Ishikawa (cell line): ENCODE results near the gene PDE1A.

Source experiments
- CREB1 ChIP-seq: IDR thresholded peaks from 2 replicates; pipeline ENCODE4 v1.6.1; 2012; ENCODE audit warnings: low read depth
- EGR1 ChIP-seq: IDR thresholded peaks from 2 replicates; pipeline ENCODE4 v1.6.1; 2012
- EP300 ChIP-seq: IDR thresholded peaks from 2 replicates; pipeline ENCODE4 v1.6.1; 2012; ENCODE audit warnings: borderline replicate concordance
- FOXM1 ChIP-seq: IDR thresholded peaks from 2 replicates; pipeline ENCODE4 v1.6.1; 2012; ENCODE audit warnings: low read depth, borderline replicate concordance
- TAF1 ChIP-seq: IDR thresholded peaks from 2 replicates; pipeline ENCODE4 v1.6.1; 2012; ENCODE audit warnings: low read depth, mild to moderate bottlenecking
- YY1 ChIP-seq: IDR thresholded peaks from 2 replicates; pipeline ENCODE4 v1.6.1; 2012; ENCODE audit warnings: low read depth
- ZBTB7A ChIP-seq: IDR thresholded peaks from 2 replicates; pipeline ENCODE4 v1.6.1; 2012; ENCODE audit warnings: low read depth
- TF ChIP-seq, protein P1 (sequence below): IDR thresholded peaks from 2 replicates; pipeline ENCODE4 v1.6.1; 2012; ENCODE audit warnings: low read depth, mild to moderate bottlenecking

DNA sequence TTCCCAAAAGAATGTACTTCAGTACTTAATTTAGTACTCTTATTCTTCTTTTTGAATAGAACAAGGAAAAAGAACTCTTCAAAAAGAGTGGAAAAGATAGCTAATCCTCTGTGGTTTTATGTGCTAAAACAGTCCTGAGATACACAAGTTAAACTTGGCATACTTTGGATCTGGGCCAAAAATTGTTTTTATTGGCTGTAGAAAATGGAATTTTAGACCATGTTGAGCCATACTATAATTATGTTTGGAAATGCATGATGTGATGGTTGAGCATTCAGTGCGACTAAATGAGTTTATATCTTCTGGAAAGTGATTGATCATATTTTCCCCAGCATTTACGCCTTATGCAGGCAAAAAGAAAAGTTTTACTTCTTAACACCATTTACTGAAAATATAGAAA is 18.0 kb upstream of the PDE1A start:
- no peak for TF ChIP-seq EGR1
- no peak for TF ChIP-seq ZBTB7A
- TF ChIP-seq, protein P1, sequence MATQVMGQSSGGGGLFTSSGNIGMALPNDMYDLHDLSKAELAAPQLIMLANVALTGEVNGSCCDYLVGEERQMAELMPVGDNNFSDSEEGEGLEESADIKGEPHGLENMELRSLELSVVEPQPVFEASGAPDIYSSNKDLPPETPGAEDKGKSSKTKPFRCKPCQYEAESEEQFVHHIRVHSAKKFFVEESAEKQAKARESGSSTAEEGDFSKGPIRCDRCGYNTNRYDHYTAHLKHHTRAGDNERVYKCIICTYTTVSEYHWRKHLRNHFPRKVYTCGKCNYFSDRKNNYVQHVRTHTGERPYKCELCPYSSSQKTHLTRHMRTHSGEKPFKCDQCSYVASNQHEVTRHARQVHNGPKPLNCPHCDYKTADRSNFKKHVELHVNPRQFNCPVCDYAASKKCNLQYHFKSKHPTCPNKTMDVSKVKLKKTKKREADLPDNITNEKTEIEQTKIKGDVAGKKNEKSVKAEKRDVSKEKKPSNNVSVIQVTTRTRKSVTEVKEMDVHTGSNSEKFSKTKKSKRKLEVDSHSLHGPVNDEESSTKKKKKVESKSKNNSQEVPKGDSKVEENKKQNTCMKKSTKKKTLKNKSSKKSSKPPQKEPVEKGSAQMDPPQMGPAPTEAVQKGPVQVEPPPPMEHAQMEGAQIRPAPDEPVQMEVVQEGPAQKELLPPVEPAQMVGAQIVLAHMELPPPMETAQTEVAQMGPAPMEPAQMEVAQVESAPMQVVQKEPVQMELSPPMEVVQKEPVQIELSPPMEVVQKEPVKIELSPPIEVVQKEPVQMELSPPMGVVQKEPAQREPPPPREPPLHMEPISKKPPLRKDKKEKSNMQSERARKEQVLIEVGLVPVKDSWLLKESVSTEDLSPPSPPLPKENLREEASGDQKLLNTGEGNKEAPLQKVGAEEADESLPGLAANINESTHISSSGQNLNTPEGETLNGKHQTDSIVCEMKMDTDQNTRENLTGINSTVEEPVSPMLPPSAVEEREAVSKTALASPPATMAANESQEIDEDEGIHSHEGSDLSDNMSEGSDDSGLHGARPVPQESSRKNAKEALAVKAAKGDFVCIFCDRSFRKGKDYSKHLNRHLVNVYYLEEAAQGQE: no peak
- TF ChIP-seq EP300: no peak
- TF ChIP-seq FOXM1: no peak
- TF ChIP-seq CREB1: no peak
- TF ChIP-seq TAF1: no peak
- TF ChIP-seq YY1: no peak
